GM18505 (cell line): ENCODE measurements around the gene ACACB.
"Not testable (repeated sequence)": the region's sequence is repeated elsewhere in the genome, so short reads cannot be mapped to it uniquely, and the experiment has no call there.

Source experiments
- ATAC-seq: cut with Tn5 transposase; IDR thresholded peaks from one replicate; pipeline ENCODE4 v1.9.1; 2021; ENCODE audit not compliant: unreplicated experiment
- POLR2A ChIP-seq: IDR thresholded peaks from 4 replicates; pipeline ENCODE4 v1.6.1; 2011; ENCODE audit warnings: borderline replicate concordance; ENCODE audit not compliant: insufficient read depth, insufficient read length; ENCODE audit errors: extremely low read depth

ACACB gene

GRCh38 chr12:109160433-109160832, 44.0 kb downstream of the ACACB start:
- no peak for ATAC-seq
- TF ChIP-seq POLR2A = no peak

DNA sequence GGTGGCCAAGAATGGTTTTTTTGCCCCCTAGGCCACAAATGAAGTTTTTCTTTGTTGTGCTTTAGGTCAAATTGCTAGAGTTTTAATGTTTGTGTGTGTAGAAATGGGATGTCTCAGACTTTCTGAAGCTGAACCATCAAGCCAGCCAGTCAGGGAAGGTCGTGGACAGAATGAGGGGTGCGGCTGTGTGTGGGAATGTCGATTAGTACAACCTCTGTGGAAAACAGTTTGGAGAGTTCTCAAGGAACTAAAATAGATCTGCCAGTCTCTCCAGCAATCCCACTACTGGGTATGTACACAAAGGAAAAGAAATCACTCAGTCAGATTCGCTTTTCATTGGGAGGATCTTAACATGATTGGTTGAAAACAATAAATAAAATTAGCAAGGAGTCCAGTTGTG, 44.5 kb downstream of the ACACB start:
- ATAC-seq = no peak
- TF ChIP-seq POLR2A = no peak

- no peak for ATAC-seq
- no peak for TF ChIP-seq POLR2A
Observed at GRCh38 chr12:109162551-109162950, 46.2 kb downstream of the ACACB start.

DNA sequence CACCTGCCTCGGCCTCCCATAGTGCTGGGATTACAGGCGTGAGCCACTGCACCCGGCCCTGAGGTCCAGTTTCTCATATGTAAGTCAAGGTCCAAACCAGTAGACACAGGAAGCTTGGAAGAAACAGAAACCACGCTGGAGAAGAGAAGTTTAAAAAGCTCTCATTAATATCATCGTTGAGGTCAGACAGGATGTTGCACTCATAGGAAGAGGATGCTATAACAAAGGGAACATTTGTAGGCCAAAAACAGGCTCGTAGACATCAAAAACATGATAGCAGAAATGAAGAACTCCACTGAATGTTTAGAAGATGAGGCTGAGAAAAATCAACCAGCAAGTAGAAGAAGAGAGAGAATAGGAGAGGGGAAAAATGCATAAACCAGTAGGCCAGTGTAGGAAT, 46.8 kb downstream of the ACACB start:
- no peak for TF ChIP-seq POLR2A
- no peak for ATAC-seq

DNA sequence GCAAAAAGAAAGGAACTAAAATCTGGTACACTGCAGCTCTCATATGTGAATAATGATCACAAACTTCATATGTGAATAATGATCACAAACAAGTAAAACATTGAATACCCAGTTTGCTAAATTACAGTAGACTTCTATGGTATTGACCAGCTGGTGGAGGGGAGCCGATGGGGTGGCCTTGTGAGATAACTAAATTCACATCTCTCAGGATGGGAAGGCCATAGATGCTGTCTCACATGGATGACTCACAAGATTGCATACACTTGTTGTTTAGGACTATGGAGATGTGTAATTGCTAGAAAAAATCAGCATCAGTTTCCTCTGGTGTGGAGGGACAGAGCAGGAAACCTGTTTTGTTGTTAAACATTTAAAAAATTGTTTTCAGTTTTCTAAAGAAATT, 49.2 kb downstream of the ACACB start:
- TF ChIP-seq POLR2A = no peak
- ATAC-seq = no peak

DNA sequence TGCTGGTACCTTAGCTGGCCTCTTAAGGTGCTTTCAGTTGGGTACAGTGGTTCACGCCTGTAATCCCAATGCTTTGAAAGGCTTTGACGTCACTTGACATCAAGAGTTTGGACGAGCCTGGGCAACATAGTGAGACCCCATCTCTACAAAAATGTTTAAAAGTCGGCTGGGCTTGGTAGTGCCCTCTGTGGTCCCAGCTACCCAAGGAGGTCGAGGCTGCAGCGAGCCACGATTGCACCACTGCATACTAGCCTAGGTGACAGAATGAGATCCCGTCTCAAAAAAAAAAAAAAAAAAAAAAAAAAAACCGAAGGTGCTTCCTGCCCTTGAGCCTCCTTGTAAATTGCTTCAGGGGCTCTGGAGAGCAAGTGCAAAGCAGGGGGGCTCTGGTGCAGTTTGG, 50.0 kb downstream of the ACACB start:
- TF ChIP-seq POLR2A = no peak
- no peak for ATAC-seq

DNA sequence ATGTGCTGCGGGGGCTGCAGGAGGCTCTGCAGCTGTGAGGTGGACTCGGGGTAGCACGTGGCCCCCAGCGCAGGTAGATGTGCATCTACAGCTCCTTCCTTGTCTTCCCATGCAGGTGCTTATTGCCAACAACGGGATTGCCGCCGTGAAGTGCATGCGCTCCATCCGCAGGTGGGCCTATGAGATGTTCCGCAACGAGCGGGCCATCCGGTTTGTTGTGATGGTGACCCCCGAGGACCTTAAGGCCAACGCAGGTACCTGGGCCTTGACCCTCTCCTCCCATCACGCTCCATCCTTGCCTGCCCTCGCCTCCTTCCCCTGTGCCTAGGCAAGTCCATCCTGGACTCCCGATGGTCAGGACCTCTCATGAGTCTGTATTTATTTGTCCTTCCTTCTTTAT, 51.4 kb downstream of the ACACB start:
- ATAC-seq = no peak
- TF ChIP-seq POLR2A = no peak

- TF ChIP-seq POLR2A = no peak
Observed at GRCh38 chr12:109169262-109169661, 52.9 kb downstream of the ACACB start.

GRCh38 chr12:109169686-109170085, 53.3 kb downstream of the ACACB start:
- ATAC-seq = no peak
- TF ChIP-seq POLR2A = no peak

More at GRCh38 chr12:109169262-109169661, 52.9 kb downstream of the ACACB start:
- no peak for ATAC-seq

DNA sequence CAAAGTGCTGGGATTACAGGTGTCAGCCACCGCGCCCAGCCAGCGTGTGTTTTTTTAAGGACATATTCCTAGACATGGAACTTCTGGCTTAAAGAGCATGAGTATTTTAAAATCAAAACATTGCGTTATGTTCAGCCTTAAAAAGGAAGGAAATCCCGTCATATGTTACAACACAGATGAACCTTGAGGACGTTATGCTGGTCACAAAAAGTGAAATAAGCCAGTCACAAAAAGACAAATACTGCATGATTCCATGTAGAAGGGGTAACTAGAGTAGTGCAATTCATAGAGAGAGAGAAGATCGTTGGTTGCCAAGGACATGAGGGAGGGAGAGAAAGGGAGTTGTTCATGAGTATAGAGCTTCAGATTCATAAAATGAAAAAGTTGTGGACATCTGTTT, 53.9 kb downstream of the ACACB start:
- ATAC-seq = no peak
- no peak for TF ChIP-seq POLR2A

DNA sequence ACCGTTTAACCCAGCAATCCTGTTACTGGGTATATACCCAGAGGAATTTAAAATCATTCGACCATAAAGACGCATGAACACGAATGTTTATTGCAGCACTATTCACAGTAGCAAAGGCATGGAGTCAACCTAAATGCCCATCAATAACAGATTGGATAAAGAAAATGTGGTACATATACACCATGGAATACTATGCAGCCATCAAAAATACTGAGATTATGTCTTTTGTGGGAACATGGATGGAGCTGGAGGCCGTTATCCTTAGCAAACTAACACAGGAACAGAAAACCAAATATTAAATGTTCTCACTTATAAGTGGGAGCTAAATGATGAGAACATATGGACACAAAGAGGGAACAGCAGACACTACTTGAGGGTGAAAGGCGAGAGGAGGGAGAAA, 56.4 kb downstream of the ACACB start:
- ATAC-seq = not testable (repeated sequence)

DNA sequence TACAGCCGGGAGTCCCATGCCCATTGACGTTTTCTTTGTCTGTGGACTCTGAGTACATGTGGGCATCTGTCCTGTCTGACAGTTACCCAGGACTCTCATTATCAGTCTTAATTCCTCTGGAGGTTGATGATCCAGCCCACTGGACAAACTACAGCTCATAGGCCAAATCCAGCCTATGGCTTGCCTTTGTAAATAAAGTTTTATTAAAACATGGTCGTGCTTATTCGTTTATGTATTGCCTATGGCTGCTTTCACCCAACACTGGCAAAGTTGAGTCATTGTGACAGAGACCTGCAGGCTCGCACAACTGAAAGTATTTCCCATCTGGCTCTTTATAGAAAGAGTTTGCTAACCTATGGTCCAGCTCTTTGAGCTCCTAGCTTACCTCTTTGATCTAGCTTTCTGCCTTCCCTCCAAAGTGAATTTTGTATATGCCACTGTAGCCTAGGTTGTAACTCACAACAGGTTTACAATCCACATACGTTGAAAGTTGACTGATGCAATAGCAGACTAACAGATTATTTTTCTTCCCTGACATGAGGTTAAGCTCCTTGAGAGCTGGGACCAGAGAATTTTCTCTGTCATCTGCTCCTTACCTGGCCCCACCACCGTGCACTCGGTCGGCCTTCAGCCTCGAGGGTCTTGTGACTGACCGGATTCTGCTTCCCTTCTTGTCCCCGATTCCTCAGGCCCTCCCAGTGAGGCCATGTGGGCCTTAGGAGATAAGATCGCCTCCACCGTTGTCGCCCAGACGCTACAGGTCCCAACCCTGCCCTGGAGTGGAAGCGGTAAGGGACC, 57.3 kb downstream of the ACACB start:
- no peak for ATAC-seq

GRCh38 chr12:109174468-109174867, 58.1 kb downstream of the ACACB start:
- ATAC-seq = no peak
- TF ChIP-seq POLR2A = no peak

More for the DNA sequence above, 57.3 kb downstream of the ACACB start:
- no peak for TF ChIP-seq POLR2A

DNA sequence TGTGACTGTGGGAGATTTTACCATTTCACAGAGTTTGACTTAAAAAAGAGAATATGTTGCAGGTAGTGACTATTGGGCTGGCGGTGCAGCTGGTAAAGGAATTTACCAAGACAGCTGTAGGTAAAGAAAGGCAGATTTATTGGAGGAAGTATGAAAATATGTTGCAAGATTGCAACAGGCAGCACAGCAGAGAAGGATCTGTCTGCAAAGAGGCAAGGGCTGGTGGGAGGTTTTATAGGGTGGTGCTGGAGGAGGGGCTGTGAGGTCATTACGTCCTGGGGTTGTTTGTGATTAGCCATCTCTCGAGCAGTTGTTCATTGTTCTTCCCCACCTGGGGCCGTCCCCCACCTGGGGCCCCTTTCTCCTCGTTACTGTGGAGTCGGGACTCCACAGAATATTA, 62.1 kb downstream of the ACACB start:
- ATAC-seq = no peak
- no peak for TF ChIP-seq POLR2A

GRCh38 chr12:109179927-109180326, 63.5 kb downstream of the ACACB start:
- TF ChIP-seq POLR2A = no peak
- ATAC-seq = no peak

GRCh38 chr12:109182041-109182839, 65.9 kb downstream of the ACACB start:
- no peak for ATAC-seq

More at GRCh38 chr12:109182041-109182839, 65.9 kb downstream of the ACACB start:
- TF ChIP-seq POLR2A = no peak
